Measurements from ENCODE around the gene CDX1.
A peak's percentile ranks its signal among the peaks of the same experiment; 100 is the strongest.

The CDX1 gene

DNA sequence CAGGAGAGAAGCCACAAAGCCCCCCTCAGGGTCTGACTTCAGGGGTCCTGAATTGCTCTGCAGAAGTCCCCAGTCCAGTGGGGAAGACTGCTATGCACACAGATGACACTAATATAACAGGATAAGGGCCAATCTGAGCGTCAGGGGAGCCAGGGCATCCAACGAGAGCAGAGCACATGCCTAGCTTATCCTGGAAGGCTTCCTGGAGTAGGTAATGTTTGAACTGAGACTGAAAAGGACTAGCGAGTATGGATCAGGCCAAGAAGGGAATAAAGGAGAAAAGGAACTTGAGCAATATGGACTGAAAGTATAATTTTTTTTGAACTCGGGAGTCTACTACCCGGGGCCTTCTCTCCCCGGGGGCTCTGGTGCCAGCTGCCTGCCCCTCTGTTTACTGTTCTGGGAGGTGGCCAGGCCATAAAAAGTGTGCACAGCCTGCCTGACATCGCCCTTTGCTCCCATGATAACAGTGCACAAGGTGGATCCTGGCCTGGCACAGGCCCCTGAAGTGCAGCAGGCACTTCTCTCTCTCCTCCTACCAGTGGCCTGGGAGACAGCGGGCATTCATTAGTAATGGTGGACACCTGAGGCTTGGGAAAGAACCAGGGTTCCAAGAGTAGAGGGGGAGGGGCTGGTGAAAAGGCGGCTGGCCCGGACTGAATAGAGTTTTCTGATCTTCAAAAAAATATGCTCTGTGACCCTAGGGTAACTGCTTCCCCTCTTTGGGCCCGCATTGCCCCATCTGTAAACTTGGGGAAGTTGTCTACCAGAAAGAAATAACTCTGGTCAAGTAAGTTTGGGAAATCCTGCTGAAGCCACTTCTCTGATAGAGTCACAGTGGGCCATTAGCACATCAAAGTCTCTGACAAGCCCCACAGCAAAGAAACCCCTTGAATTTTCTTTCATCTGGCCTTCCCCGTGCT lies 18.7 kb downstream of the CDX1 start:
- DNase-seq, result no peak

DNA sequence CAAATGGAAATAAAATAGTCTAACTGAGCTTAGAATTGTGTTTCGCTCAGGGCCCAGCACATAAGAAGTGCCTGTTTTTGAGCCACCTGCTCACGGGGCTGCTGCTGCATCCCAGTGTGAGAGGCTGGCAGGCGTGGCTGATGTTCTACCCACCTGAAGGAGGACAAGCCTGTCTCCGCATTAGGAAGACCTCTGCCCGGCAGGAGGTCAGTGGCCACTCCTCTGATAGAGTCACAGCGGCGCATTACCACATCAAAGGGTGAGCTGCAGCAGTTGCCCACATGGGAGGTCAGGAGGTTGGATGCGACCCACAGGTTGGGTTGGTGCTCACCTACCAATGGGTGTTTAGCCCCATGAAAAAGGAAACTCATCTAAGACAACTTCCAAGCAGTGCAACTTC lies 19.6 kb downstream of the CDX1 start:
- DNase-seq, result no peak

DNA sequence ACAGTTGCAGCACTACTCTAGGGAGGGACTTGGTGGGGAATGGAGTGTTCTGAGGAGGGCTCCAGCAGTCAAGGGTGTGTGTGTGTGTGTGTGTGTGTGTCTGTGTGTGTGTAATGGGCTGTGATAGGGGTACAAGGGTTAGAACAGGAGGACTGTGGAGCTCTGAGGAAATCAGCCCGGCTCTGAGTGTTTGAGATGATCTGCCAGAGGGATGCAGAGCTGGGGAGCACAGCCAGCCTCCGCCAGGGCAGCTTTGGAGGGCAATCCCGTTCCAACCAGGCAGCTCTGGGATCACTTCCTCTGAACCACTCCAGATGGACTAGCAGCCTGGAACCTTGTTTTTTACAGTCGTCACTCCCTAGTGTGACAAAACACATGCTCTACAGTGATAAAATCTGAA lies 20.3 kb downstream of the CDX1 start:
- no peak for DNase-seq

DNA sequence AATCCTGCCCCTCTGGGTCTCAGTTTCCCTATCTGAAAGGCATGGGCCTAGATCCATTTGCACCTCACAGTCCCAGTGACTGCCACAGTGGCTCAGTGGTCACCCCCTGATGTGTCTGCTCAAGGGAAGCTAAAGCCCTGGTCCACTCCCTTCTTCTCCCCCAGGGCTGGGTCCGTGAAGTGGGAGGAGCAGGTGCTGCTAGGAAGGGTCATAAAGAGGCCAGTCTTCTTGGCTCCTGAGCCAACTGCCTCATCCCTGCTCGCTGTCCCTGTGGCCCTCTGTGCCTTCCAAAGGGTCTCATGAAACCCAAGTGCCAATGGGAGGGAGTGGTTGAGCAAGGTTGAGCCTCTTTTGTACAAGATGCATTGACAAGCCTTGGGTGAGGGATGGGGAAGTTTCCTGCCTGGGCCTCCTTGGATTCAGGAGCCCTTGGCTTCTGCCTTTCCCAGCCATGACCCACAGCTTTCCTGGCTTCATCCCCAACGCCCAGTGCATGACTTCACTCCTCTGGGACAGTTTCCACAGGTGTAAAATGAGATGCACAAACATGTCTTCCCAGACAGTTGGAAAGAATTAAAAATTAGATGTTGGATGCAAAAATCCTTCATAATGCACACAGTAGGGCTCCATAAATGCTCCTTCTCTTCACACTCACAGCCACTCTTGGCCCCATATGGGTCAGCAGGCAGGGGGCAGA lies 21.7 kb downstream of the CDX1 start:
- DNase-seq, result no peak

DNA sequence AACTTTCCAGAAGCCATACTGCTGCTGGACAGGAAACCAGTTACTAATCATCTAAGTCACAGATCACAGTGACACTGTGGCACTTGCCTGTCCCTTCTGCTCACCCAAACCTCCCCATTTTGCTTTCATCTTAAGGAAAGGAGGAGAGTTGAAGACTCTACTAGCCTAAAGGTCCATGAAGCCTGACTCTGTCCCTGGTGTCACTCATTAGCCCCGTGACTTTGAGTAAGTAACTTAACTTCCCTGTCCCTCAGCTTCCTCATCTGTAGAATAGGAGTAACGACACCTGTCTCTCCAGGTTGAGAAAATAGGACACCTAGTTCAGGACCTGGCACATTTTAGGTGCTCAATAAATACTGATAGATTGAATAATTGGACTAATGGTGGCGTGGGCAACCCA lies 22.7 kb downstream of the CDX1 start:
- DNase-seq, result no peak

DNA sequence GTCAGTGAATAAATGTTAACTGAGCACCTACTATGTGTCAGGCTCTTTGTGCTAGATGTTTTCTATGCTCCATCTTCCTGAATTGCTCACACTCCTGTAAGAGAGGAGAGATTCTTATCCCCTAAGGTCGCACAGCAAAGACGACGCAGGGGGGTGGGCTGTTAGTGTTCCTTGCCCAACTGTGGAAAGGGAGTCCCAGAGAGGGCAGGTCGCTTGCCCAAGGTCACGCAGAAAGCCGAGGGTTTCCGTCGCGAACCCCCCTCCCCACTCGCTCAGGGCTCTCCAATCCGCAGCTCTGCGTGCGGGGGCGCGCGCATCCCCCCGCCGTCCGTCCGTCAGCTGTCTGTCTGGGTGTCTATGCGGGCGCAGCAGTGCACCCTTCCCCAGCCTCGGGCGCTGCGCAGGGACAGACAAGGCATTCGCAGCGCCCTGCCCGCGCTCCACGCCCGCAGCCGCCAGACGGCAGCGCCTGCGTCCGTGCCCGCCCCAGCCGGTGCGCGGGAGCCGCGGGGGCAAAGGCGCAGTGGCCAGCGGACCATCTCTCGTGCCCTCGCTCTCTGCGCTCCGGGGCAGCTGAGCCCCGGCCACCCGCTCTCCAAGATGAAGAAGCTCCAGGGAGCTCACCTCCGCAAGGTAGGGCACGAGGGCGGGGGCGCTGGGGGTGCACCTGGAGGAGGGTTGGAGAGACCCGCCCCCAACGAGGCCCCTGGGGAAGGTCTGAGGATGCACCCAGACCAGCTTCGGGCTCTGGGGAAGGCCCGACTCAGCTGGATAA lies 23.3 kb downstream of the CDX1 start, which contains the start of gene SLC6A7:
Gene SLC6A7, plus strand, starts transcription at position 335 of the 775 bp plus-strand sequence. Its CDS starts 266 bp downstream, at position 601.
- no peak for DNase-seq

DNA sequence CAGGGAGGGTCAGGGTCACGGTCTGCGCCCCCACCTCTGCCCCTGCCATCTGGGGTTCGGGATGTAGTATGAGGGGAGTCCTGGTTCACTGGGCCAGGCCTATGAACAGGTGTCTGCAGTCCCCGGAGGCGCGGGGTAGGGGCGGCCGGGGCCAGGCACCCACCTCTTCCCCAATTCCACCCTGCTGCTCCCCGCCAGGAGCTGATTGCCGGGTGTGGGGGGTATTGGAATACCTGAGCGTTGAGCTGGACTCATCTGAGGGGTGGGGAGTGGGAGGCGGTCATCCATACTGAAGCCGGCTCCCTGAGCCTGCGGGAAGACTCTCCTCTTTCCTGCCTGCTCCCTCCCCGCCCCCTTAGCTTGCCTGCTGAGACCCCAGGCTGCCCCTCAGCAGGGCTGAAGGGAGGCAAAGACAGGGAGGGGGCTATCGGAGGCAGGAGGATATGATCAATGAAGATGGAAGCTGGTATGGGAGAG lies 24.0 kb downstream of the CDX1 start:
- DNase-seq, result no peak

DNA sequence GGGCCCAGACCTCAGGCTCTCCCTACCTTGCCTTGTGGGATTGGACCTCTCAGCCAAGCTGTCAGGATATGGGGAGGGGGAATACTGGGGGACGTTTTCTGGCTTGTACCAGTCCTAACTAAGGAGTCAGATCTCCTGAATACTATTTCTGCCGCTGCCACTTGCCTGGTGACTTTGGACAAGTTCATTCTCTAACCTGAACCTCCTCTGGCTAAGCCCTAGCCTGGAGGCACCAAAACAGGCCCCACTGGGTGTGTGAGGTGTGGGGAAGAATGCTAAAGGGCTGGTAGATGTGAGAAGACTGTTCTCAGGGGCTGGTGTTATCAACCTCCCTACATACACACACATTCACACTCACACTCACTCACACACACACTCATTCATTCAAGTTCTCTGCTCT lies 24.4 kb downstream of the CDX1 start:
- DNase-seq, result no peak

DNA sequence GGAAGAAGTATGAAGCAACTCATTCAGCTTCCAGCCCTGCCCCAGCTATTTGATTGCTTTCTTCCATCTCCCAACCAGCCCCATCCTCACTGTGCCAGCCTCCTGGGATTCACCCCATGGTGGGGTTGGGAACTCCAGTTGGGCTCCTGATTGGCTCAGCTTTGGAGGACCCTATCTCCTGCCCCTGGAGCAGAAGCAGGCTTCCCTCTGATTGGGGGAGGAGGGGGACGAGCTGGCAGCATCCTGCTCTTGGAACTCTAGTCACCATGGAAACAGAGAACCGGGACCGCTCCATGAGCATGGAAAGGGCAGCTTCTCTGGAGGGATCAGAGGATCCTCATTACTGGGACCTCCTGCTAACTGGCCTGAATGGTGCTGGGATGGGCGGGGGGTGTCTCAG lies 25.9 kb downstream of the CDX1 start:
- DNase-seq, result no peak

DNA sequence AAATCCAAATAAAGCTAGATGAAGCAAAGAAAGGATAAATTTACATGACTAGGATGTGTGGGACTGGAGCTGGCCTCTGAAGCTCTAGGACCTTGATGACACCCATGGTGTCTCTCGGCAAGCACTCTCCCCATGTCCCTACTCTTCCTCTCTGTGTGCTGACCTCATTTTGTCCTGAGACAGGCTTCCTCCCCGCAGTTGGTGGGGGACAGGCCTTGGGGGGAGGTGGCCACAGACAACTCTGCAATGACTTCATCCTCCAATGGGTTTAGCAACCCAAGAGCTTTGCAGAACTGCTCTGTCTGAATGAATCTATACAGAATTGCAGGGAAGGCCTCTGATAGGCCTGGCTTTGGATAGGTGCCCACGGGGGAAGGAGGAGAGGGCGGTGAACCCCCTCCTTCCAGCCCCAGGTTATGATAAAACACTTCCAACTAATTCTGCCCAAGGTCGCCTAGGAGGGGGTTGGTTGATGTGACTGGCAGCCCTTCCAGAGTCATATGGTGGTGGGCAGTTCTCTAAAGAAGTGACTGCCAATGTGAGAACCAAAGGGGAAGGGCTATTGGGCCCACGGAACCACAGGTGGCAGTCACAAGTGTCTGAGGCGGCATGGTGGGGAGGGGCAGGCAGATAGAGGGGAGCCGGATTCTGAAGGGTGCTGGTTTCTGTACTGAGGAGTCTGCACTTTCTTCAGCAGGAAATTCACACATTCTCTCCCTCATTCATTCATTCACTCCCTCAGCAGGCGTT lies 29.3 kb downstream of the CDX1 start:
- DNase-seq, result no peak

DNA sequence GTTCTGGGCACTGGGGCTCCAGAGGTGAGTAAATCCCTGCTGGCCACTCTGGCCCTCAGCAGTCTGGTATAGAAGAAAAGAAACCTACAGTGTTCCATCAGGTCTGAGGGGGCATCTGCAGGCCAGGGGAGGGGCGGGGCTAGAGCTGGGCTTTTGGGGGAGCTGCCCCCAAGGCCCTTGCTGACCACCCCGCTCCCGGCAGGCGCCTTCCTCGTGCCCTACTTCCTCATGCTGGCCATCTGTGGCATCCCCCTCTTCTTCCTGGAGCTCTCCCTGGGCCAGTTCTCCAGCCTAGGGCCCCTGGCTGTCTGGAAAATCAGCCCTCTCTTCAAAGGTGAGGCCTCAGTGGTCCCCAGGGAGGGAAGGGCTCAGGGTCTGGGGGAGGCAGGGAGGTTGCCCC lies 29.9 kb downstream of the CDX1 start:
- no peak for DNase-seq

DNA sequence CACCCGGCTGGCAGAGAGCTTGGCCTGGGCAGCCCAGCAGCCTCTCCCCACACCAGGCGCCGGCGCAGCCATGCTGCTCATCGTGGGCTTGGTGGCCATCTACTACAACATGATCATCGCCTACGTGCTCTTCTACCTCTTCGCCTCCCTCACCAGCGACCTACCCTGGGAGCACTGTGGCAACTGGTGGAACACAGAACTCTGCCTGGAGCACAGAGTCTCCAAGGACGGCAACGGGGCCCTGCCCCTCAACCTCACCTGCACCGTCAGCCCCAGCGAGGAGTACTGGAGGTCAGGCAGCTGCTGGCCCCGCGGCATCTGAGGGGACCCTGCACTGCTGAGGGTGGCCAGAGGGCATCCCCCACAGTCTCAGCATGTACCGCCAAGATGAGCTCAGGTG lies 30.4 kb downstream of the CDX1 start:
- DNase-seq, result no peak

DNA sequence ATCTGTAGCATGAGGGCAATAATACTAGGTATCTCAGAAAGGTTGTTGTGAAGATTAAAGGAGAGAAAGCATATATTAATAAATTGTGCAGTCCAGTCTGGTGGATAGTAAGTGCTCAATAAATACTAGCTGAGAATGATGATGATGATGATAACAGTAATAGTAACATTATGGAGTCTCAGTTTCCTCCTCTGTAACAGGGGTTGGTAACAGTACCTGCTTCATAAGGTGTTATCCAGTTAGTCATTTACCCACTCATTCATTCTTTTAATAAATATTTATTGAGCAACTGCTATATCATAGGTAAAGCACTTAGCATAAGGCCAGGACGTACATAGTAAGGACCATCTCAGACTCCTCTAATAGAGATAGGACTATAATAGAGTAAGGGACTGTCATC lies 30.9 kb downstream of the CDX1 start:
- DNase-seq, result no peak

DNA sequence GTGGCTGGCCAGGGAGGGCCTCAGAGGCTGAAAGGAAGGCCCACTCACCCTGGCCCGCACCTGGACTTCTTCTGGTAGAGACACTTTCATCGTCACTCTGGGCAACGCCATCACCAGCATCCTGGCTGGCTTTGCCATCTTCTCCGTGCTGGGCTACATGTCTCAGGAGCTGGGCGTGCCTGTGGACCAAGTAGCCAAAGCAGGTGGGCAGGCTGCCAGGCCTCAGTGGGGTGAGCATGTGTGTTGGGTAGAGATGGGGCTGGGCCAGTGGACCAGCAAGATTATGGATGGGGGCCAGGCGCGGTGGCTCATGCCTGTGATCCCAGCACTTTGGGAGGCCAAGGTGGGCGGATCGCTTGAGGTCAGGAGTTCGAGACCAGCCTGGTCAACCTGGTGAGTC lies 35.9 kb downstream of the CDX1 start:
- DNase-seq, result no peak

DNA sequence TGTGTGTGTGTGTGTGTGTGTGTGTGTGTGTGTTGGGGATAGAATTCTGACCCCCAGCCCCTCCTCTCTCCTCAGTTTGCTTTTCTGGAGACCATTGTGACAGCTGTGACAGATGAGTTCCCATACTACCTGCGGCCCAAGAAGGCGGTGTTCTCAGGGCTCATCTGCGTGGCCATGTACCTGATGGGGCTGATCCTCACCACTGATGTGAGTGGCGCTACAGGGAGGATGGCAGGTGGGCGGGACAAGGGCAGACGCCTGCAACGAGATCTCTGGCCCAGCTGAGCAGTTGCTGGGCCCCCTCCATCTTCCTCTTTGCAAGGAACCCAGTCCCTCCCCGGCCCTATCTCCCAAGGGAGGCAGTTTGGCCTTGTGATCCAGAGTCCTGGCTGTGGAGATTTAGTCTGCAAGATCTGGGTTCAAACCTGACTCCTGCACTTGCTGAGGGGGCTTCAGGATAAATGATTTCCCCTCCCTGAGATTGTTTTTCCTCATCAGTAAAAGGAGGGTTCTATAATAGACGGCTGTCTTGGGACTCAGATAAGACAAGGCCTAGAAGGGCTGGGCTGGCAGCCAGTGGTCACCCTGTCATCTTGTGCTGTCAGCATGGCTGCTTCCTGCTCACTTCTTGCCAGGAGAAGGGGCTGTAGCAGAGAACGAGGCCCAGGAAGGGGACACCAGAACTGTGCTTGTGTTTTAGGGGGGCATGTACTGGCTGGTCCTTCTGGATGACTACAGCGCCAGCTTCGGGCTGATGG lies 37.4 kb downstream of the CDX1 start:
- DNase-seq, result no peak

DNA sequence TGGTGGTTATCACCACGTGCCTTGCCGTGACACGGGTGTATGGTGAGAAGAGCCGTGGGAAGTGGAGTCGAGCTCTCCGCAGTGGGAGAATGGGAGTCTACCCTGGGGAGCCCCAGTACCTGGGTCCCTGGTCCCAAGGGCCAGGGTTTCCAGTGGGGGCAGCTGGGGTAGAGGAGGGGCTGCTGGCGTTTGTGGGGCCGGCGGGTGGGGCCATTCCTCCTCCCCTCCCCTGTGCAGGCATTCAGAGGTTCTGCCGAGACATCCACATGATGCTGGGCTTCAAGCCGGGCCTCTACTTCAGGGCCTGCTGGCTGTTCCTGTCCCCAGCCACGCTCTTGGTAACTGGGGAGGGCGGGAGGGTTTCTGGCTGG lies 38.0 kb downstream of the CDX1 start:
- no peak for DNase-seq

DNA sequence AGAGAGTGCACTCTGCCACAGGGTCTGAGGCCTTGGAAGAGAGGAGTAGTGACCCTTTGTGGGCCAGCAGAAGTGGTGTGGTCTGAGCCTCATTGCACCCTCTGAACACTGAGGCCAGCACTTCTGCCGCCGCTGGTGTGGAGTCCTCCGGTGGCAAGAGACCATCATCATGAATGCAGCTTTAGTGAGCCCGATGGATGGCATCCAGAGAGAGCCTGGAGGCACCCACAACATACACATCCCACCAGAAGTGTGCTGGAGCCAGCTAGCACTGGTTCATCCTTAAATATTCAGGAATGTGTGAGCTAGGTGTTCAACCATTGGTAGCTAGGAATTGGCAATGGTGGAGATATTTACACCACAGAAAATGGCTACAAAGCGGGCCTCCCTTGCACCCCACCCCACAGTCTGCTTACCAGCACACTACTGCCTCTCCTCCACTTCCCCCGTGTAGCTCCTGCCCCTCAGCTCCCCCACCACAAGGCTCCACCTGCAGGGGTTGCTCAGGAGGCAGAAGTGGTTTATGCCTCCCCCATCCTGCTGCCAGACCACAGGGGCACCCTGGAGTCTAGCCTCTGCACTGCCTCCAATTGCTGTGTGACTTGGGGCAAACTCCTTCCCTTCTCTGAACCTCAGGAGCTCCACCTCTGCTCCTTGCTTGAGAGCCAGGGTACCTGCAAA lies 39.7 kb downstream of the CDX1 start:
- no peak for DNase-seq

DNA sequence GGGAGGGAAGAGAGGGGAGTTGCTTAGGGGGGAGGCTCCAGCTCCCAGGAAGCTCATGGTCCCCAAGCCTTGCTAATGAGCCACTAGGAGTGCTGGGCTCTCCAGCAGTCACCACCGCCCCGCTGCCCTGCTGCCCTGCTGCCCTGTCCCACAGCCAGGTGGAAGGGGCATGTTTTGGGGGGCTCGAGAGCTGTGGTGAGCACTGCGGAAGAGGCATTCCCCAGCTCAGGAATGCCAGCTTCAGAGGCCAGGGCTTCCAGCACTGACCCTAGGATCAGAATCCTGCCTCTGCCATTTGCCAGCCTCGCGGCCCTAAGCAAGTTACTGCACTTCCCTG lies 40.2 kb downstream of the CDX1 start:
- no peak for DNase-seq

DNA sequence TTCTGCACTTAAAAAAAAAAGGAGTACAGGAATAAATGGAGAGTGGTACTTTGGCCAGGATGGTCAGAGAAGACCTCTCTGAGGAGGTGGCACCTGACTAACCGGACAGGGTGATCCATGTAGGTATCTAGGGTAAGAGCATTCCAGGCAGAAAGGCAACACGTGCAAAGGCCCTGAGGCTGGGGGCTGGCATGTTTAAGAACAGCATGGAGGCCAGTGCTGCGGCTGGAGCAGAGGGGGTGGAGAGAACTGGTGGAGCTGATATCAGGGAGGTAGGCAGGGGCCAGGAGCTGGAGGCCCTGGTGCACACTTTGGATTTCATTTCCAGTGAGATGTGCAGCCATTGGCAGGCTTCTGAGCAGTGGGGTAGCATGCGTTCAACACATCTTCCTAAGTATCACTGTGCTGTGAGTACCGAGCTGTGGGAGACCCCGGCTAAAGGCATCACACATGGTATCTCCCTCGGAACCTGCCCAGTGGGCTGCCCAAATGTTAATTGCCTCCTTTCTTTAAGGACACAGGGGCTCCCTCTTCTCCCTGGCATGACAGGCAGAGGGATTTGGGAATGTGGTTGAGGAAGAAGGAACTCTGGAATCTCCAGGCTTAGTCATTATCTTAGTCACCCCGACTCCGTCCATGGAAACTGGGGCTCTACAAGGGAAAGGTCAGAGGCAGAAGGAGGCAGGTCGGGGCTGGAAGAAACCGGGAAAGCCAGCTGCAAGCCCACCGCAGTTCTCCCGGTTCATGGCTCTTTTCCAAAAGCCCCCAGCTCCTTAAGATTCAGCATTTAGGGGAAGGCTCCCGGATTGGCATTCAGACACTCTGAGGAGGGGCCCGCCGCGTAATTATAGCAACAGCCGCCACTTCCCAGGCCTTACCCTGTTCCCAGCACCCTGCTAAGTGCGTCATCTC lies 41.9 kb downstream of the CDX1 start:
- no peak for DNase-seq

DNA sequence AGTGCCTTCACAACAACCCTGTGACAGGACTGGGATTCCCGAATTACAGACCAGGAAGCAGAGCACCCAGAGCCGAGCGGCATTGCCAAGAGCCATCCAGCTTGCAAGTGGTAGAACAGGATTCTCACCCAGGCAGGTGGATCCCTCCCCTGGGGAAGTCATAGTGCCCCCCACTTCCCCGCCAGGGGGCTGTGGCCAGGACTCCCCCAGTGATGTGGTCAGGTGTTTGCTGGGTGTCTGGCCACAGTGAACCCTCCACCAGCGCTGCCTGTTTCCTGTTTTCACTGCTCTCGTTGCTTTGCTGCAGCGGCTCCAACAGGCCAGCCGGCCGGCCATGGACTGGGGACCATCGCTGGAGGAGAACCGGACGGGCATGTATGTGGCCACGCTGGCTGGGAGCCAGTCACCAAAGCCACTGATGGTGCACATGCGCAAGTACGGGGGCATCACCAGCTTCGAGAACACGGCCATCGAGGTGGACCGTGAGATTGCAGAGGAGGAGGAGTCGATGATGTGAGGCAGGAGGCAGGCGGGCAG lies 42.6 kb downstream of the CDX1 start:
- peak; percentile 3 for DNase-seq

Data from CD4-positive, alpha-beta T cell treated with Interleukin-17A for 4 hours (primary cell).